Right ventricle myocardium inferior (tissue), 1 donor: ENCODE measurements around the gene RSPH3. TPM values are rescaled to one million over a fixed set of nuclear protein-coding genes. Genes with fewer than 3 reads are reported as not detected.

Experiments
- total RNA-seq: library from RNA; stranded (reverse); fragmentation: NEBNext Ultra II Directional; extraction: Animal tissue kit (Norgen Biotek cat#: 25700); gene quantifications from one replicate; pipeline ENCODE4 v1.2.1, GENCODE V29; 2021
- donor health status: DM: no; HTN: yes; CAD: no; lungs with severe emphysema.

The RSPH3 gene
- total RNA-seq, 1 donor from 2014 or later, result 10.6 TPM

Other genes starting within 250 kb of the RSPH3 start
- gene EZR, start 180.8 kb downstream of the RSPH3 start, total RNA-seq, result 203 TPM
- gene TAGAP, start 44.8 kb upstream of the RSPH3 start, total RNA-seq, result 1.7 TPM
- gene FNDC1, start 169.2 kb upstream of the RSPH3 start, total RNA-seq, result 1.5 TPM